ENCODE data around the gene IGSF21. TPM values are rescaled to one million over a fixed set of nuclear protein-coding genes. Genes with fewer than 3 reads are reported as not detected.

The IGSF21 gene
- total RNA-seq, 4 donors from 2014 or later, result 0.68 to 3.5 (median 1.3) TPM

- TF ChIP-seq POLR2A (IDR thresholded peaks at IDR 0.05) (no peak), POLR2AphosphoS5 (IDR thresholded peaks at IDR 0.05) (no peak), EP300 (IDR thresholded peaks at IDR 0.05) (no peak), CTCF (IDR thresholded peaks at IDR 0.05) (no peak)
- Histone ChIP-seq H3K27me3 (peaks cover 62% of the 10 kb centered on the region), H3K9me3 (no peaks in the 10 kb centered on the region), H3K4me1 (no peaks in the 10 kb centered on the region), H3K27ac (no peak overlapping the region), H3K36me3 (no peaks in the 10 kb centered on the region), H3K4me3 (no peak overlapping the region)
- no peak for DNase-seq (ENCODE audit: low spot score in 2 of 2)
- WGBS, result 78% methylated on average over 2 of the region's 4 CpGs
These were observed 84.6 kb downstream of the IGSF21 start for GRCh38 chr1:18192182-18192581.

- H3K27ac ChIP-seq, result no peak overlapping the region
- H3K4me1 ChIP-seq, result no peaks in the 10 kb centered on the region
- H3K36me3 ChIP-seq, result no peaks in the 10 kb centered on the region
- H3K4me3 ChIP-seq, result no peak overlapping the region
- H3K9me3 ChIP-seq, result no peaks in the 10 kb centered on the region
- TF ChIP-seq POLR2A (IDR thresholded peaks at IDR 0.05) (no peak), CTCF (IDR thresholded peaks at IDR 0.05) (no peak), EP300 (IDR thresholded peaks at IDR 0.05) (no peak), POLR2AphosphoS5 (IDR thresholded peaks at IDR 0.05) (no peak)
- peaks cover 67% of the 10 kb centered on the region for H3K27me3 ChIP-seq
- WGBS, result 74% methylated on average over 2 of the region's 2 CpGs
- no peak for DNase-seq (ENCODE audit: low spot score in 2 of 2)
These were observed 85.4 kb downstream of the IGSF21 start for GRCh38 chr1:18192974-18193373.

GRCh38 chr1:18197299-18197698 is 89.7 kb downstream of the IGSF21 start:
- H3K27me3 ChIP-seq, result peaks cover 61% of the 10 kb centered on the region

GRCh38 chr1:18198260-18198659 is 90.7 kb downstream of the IGSF21 start:
- Histone ChIP-seq H3K36me3 (no peaks in the 10 kb centered on the region), H3K27me3 (peaks cover 64% of the 10 kb centered on the region), H3K9me3 (no peaks in the 10 kb centered on the region), H3K4me1 (no peaks in the 10 kb centered on the region), H3K4me3 (no peak overlapping the region), H3K27ac (no peak overlapping the region)
- WGBS, result 53% methylated on average over 10 of the region's 10 CpGs
- DNase-seq (ENCODE audit: low spot score in 2 of 2), result no peak
- no peak for TF ChIP-seq POLR2AphosphoS5 (IDR thresholded peaks at IDR 0.05)
- no peak for TF ChIP-seq CTCF (IDR thresholded peaks at IDR 0.05)
- no peak for TF ChIP-seq POLR2A (IDR thresholded peaks at IDR 0.05)
- no peak for TF ChIP-seq EP300 (IDR thresholded peaks at IDR 0.05)

More at GRCh38 chr1:18197299-18197698, 89.7 kb downstream of the IGSF21 start:
- no peaks in the 10 kb centered on the region for H3K9me3 ChIP-seq
- no peaks in the 10 kb centered on the region for H3K36me3 ChIP-seq
- H3K27ac ChIP-seq, result no peak overlapping the region
- no peak overlapping the region for H3K4me3 ChIP-seq
- 78% methylated on average over 3 of the region's 3 CpGs for WGBS
- TF ChIP-seq POLR2AphosphoS5 (IDR thresholded peaks at IDR 0.05) (no peak), POLR2A (IDR thresholded peaks at IDR 0.05) (no peak), EP300 (IDR thresholded peaks at IDR 0.05) (no peak), CTCF (IDR thresholded peaks at IDR 0.05) (no peak)
- no peaks in the 10 kb centered on the region for H3K4me1 ChIP-seq
- no peak for DNase-seq (ENCODE audit: low spot score in 2 of 2)

GRCh38 chr1:18199462-18199861 is 91.9 kb downstream of the IGSF21 start:
- no peak overlapping the region for H3K4me3 ChIP-seq
- no peaks in the 10 kb centered on the region for H3K9me3 ChIP-seq
- no peak for DNase-seq (ENCODE audit: low spot score in 2 of 2)
- H3K4me1 ChIP-seq, result no peaks in the 10 kb centered on the region
- no peaks in the 10 kb centered on the region for H3K36me3 ChIP-seq
- H3K27me3 ChIP-seq, result peaks cover 63% of the 10 kb centered on the region
- TF ChIP-seq CTCF (IDR thresholded peaks at IDR 0.05) (no peak), POLR2AphosphoS5 (IDR thresholded peaks at IDR 0.05) (no peak), EP300 (IDR thresholded peaks at IDR 0.05) (no peak), POLR2A (IDR thresholded peaks at IDR 0.05) (no peak)
- WGBS, result 60% methylated on average over 14 of the region's 14 CpGs
- H3K27ac ChIP-seq, result no peak overlapping the region

Measured in suprapubic skin (tissue), 4 donors.